GM19463 (cell line): ENCODE data around the gene SORCS2.

Experiments used
- ATAC-seq: cut with Tn5 transposase; IDR thresholded peaks from one replicate; pipeline ENCODE4 v1.9.1; 2021; ENCODE audit warnings: mild to moderate bottlenecking, moderate library complexity; ENCODE audit not compliant: unreplicated experiment

The SORCS2 gene

DNA sequence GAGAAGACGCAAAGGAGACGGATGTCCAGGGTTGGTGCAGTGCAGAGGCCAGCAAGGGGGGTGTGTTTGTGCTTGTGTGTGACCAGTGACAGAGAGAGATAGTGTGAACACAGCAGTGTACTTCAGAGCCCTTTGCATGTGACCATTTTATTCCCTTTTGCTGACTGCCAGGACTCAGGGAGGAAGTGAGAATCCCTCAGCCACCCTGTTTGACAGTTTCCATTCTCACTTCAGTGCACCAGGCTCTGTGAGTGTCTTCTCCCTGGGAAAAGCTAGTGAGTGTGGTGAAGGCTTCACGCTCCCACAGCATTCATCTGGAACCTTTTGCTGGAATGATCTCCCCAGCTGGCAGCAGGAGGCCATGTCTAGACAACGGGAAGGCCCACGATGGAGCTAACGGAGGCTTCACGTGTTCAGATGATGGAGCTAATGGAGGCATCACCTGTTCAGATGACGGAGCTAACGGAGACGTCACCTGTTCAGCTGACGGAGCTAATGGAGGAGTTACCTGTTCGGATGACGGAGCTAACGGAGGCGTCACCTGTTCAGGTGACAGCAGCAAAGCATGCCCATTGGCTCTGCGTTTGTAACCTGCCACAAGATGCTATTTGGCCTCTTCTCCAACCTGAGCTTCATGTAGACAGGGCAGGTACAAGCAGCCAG is 551.9 kb downstream of the SORCS2 start:
- no peak for ATAC-seq

DNA sequence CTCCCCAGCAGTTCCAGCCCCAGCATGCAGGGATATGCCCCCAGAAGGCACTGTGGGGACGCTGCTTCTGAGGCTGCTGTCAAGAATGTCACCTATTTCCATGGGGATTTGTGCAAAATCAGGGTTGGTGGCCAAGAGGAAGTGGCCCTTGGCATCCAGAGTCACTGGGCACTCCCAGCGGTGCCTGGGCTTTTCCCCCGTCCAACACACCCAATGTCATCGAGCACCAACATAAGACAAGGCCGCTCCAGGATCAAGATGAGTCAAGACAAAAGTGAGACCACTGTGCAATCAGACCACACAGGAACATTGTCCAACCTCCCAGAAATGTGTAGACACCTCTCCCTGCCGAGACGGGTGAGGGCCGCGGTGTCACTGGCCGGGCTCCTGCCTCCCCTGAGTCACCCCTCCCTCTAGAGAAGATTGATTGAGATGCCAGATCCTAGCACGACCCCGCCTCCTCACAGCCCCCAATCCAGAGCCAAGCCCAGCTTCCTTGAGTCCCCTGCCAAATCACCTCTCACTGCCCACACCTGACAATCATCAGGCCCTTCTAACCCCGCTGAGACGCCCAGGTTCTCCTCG is 553.1 kb downstream of the SORCS2 start:
- ATAC-seq = no peak

DNA sequence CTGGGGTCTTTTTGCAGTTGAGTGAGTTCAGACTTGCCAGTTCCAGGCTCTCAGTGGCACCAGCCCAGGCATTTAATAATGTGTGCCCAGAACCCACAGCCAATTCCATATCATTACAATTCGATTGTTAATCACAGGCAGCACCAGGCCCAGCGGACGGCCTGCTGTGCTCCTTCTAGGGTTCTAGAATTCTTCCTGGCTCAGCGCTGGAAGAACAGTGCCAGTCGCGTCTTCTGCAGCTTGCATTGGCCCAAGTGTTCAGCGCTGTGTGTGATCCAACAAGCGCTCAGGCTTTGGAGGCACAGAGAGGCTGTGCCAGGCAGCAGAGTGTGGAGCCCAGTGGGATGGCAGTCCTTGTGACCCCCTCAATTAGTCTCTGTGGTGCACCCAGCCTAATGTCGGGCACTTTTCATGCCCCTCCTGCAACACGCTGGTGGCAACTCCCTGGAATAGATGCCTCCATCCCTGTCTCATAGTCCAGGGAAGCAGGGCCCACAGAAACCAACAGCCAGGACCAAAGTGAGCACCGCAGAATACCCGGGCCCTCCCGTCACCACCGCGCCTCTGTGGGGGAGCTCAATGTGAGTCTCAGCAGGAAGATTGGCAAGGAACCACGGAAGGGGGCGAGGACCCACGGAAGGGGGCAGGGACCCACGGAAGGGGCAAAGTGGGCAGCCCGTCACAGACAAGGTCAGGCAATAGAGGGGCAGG is 554.2 kb downstream of the SORCS2 start:
- ATAC-seq = no peak

DNA sequence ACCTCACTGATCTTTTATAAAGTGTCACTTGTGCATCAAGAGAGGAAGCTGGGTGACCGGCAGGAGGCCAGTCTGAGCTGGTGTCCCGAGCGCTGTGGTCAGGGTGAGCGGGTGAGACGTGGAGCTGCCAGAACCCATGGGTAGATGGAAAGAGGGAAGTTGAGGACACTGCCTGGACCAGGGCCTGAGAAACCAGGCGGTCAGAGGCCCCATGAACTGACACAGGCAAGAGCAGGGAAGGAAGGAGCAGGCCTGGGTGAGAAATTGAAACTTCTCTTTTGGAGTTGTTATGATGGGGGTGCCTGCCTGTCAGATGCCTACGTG is 554.7 kb downstream of the SORCS2 start:
- ATAC-seq = no peak

DNA sequence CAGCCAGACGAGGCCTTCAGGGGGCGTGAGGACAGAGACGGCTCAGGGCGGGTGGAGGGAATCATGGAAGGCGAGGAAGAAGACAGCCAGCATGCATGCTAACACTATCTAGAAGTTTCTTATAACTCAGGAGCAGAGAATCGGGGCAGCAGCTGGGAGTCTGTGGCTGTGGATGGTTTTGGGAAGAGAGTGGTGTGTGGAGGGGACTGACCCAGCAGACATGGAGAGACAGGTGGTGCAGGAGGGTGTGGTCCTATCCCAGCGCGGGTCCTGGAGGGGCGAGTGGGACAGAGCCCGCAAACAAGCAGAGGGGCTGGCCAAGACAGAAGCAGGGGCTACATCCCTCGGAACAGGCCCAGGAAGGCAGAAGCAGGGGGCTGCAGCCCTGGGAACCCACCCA is 555.2 kb downstream of the SORCS2 start:
- no peak for ATAC-seq

DNA sequence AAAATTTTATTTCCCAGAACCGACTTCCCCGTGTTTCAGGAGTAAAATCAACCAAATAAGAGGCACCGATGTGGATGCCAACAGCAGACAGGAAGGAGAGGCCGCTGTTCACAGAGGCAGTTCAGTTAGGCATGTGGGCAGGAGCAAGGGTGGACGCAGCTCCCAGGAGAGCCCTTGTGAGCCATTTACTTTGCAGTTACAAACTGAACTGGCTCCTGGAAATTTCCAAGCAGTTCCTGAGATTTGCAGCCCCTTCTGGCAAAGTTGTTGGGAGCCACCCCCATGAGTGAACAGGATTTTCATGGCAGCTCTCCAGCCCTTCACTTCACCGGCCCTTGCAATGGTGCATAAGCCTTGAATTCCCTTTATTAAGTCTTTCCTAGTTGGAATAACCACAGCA is 558.2 kb downstream of the SORCS2 start:
- no peak for ATAC-seq

DNA sequence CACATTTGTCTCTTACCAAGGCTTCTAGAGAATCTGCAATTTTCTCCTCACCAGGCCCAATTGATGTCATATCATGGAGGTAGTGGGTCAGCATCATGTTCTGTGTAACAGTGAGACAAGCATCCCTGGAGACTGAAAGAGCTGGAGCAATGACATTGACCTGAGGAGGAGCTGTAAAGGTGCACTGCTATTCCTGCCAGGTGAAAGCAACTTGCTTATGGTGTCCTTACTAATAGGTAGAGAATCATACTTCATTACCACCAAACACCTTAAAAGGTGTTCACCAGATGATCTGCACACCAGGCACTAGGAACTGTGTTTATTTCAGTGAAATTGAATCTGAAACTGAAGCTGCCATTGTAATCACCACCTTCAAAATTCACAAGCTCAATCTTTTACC is 558.6 kb downstream of the SORCS2 start:
- ATAC-seq = no peak

DNA sequence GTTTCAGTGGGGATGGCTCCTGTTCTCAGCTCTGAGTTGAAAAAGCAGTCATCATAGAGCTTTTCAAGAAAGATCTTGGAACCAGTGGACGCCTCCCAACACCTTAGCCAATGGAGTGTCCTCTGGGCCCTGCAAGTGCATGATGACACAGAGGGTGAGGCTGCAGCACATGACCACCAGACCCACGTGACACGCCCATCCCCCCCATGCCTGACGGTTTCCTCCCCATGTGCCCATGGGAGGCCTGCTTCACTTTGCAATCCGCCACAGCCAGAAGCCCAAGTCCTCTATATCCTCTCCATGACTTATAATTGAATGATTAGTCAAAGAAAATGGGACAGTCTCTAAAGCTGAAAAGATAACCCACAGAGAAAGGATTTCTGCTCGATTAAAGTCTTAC is 560.3 kb downstream of the SORCS2 start:
- no peak for ATAC-seq

DNA sequence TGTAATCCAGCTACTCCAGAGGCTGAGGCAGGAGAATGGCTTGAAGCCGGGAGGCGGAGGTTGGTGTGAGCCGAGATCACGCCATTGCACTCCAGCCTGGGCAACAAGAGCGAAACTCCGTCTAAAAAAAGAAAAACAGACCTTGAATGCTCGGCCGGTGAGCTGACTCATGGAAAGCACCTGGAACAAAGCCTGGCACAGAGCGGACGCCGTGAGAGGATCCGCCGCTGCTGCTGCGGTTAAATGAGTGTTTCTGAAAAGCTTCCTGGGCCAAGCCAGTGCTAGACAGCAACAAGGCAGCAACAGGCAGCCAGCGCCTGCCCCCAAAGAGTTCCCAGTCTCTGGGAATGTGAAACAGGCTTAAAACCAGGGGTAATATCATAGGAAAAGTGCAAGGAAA is 560.9 kb downstream of the SORCS2 start:
- ATAC-seq = no peak

DNA sequence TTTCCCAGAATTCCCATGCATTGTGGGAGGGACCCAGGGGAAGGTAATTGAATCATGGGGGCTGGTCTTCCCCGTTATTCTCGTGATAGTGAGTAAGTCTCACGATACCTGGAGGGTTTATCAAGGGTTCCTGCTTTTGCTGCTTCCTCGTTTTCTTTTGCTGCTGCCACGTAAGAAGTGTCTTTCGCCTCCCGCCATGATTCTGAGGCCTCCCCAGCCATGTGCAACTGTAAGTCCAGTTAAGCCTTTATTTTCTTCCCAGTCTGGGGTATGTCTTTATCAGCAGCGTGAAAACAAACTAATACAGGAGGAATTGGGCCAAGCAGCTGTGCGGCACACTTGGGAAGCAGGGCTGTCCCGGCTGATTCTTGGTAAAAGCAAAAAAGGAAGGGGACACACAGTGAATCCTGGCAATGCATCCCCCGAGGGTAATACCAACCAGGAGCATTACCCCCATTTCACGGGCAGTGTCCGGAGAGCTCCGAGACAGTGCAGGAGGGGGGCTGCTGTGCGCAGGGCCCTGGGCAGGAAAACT is 561.7 kb downstream of the SORCS2 start:
- no peak for ATAC-seq

DNA sequence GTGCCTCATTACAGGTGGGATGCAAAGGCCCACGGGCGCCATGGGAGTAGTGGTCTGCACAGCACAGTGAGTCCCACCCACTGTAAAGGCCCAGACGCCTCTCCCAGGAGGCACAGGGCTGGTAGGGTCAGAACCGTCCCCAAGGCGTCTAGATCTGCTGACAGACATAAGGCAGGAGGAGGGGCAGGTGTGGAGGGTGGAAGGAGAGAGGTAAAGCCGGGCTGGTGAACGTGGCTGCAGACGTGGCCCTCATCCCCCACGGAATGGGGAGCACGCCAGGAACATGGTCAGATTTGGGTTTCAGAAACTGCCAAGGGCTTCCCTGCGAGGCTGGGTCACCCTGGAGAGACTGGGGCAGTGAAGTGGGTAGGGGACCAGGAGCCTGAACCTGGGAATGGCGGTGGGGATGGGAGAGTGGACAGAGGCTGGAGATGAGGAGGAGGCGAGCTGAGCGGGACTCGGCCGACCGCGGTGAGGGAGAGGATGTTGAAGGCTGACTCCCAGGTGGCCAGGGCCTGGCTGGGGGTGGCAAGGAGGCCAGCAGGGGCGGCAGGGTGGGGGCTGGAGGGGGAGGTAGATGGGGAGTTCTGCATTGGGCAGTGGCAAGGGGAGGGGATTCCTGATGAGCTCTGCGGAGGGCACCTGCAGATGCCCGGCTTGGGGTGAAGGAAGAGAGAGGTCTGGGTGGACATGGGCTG is 562.4 kb downstream of the SORCS2 start:
- ATAC-seq = no peak

DNA sequence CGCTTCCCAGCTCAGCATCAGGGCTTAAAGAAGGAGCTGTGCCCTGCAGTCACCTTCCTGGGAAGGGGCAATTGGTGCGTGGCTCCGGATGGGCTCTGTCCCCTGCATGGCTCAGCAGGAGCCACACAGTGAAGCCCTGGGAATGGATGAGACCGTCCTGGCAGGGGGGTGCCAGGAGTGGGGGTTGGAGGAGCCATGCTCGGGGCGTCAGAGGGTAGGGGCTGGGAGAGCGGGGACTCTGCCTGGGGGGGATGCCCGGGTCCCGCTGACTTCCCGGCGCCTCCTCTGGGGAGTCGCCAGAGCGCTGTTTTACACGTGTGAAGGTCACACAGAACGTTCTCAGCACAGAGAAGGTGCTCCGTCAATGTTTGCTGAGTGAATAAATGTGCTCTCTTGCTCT is 563.2 kb downstream of the SORCS2 start:
- no peak for ATAC-seq

DNA sequence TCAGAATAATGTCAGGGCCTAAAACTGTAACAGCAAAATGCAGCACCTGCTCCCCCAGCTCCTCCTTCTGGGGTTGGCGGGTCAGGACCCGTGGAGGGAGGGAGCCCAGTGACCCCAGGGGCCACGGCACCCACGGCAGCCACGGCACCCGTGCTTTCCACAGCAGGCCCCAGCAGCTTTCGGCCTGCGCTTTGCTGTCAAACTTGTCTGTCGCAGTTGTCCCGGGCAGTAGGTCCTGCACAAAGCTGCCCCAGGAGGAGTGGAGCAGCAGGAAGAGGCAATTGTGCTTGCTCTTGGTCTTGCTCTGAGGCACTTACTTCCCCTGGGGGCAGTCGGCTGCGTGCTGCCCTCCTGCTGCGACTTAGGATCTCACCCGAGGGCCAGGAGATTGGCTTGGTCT is 563.7 kb downstream of the SORCS2 start:
- ATAC-seq = no peak

DNA sequence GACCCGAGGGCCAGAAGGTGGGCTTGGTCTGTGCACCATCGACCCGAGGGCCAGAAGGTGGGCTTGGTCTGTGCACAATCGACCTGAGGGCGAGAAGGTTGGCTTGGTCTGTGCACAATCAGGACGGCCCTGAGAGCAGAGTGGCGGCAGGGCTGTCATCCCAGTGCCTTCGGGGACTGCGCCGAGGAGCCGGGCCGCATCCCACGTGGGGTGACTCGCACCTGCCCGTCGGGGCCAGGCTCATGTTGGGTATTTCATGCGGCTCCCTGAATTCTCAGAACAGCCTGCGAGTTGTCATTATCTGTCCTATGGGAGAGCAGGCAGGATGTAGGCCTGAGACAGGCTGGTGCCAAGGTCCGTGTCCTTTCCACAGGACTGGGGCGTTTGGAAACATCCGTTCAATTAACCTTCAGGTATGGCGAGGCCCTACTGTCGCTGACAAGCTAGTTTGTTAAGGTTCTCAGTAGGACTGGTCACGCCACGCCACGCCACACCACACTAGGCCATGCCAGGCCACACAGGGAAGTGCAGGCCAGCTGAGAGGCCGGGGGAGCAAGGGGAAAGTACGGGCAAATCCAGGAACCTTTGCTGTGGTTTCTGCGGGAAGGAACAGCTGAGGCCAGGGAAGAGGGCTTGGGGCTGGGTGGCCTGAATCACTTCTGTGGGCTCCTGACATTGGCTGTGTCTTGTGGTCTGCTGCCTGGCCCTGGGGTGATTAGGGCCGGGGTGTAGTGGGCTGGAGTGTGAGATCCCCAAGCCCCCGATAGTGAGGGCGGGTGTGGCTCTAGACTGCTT is 564.4 kb downstream of the SORCS2 start:
- no peak for ATAC-seq

DNA sequence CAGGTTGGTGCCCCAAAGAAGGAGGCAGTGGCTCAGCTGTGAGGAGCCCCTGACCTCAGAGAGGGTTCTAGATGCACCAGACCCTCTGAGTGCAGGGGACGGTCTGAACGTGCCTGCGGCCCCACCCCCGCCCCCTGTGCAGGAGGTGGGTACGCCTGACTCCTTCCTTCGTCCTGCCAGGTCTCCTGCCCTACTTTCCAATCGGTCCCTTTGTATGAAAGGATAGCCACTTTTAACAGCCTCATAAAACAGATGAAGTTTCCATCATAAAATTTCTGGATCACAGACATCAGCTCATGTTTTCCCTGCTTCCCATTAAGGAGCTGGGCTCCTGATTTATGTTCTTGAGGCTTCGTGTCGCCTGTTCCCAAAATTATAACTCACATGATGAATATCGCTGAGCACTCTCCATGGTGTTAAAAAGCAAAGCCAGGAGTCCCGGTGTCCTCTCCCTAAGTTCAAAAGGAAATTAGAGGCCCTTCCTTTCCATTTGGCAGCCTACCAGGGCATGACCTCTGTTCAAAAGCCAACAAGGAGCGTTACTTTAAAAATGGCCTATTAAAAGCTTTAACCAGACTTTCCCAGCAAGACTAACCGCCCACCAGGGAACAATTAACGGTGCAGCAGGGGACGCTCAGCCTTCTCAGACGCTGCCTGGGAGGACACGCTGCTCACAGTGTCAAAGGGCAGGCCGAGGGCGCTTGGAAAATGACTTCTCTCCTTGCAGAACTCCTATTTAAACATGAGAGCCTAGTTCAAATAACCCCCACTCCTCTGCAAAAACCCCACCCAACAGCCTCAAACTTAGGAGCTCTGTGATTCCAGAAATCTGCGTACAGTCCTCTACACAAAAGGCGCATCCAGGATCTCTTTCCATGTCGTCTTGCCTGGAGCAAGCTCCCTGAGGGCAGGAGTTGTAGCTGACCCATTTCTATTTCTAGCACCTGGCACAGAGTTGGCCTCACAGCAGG is 565.4 kb downstream of the SORCS2 start:
- ATAC-seq = no peak

DNA sequence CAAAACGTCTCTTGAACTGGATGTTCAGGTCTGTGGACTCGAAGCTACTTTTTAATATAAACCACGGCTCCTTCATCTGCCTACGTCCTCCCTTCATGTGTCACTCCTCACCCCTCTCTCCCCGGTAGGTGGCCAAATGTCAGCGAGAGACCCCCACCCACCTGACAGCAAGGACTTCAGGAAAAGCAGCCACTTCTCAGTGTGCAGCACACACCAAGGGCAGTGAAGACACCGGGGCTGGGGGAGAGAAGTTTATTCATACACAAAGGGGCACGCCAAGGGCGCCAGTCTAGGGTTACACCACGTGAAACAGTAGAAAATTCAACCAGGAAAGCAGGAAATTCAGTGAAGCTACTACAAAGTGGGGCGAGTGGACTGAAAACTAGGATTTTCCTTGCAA is 566.1 kb downstream of the SORCS2 start:
- ATAC-seq = no peak

DNA sequence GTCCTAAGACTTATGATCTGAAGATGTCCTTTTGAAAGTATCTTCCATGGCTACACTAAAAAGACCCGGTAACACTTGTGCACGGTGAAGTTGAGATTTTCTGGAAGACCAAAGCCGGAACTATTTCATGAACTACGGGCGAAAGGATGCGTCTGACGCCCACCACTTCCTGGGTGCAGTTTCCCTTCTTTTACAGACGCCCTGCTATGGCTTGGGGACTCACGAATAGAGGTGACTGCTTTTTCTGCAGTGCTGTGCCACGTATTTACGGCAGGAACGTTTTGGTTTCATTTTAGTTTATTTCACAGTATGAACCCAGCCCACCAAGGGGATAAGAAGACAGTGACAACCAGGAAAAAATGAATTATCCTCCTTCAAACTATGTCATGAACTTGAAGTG is 566.9 kb downstream of the SORCS2 start:
- ATAC-seq = no peak

DNA sequence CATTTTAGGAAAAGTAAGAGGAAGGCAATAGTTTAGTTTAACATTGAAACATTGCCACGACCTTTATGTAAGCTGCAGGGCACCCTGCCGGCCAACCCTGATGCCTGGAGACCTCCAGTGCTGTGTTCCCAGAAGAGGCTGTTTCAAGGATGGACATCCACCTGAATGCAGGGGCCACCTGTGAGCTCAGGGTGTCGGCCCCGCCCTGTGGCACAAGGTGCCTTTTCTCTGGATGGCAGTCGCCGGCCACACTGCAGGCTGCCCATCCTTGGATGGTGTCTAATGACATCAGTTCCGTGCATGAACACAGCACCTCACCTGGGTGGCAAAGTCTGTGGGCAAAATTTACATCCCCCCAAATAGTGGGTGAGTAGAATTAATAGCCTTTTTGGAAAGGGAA is 567.3 kb downstream of the SORCS2 start:
- ATAC-seq = no peak

DNA sequence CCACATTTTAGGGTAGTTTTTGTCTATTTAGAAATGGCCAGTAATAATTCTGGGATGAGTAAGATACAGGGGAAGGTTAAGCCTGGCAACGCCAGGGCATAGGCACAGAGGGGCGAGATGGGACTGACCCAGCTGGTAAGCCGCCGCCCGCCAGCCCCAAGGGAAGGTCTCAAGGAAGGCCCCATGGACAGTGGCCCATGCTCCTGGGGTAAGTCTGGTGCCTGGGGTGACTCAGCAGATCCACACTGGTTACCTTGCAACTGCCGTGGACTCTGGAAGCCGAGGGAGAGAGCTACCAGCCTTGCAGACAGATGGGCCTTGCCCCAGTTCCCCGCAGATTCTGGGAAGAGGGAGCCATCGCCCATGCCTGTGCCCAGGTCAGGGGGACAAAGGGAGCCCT is 567.9 kb downstream of the SORCS2 start:
- ATAC-seq = no peak

DNA sequence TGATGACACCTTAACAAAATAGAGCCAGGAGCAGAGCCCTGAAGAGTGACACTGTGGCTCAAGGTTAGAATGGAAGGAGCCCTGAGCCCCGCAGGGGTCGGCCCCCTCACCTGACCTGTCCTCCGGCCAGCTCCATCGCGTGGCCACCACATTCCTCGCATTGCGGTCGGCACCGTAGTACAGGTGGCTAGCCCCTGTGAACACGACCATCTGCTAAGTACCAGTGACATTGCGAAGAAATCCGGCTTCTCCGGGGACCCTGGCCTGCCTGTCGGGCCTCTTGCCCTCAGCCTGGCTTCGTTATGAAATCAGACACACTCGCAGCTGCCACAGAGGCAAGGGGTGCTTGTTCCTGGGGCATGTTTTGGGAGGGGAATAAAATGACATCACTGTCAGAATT is 568.4 kb downstream of the SORCS2 start:
- no peak for ATAC-seq
